HEK293 (cell line): ENCODE data around the gene USP30.

Experiments used
- CTCF ChIA-PET: fragments of 350-600 bp; formaldehyde crosslinking; extraction: SDS; loops from one replicate; lab custom pipeline; 2021; ENCODE audit warnings: antibody characterized with exemption; lab: Yijun Ruan, JAX
- POLR2A ChIA-PET: fragments of 300-600 bp; formaldehyde crosslinking; extraction: SDS; loops from one replicate; lab custom pipeline; 2020; ENCODE audit warnings: antibody characterized with exemption, inconsistent platforms; lab: Yijun Ruan, JAX
- H3K27ac ChIP-seq: fragments of 200-500 bp; sonication (Bioruptor generic); 2 replicates; pipeline ENCODE4 v1.5.1; 2014; ENCODE audit warnings: low read depth, low read length, control low read depth, inconsistent platforms; ENCODE audit errors: extremely low read depth
- H3K36me3 ChIP-seq, 2 experiments: fragments of 200-500 bp in 1 of 2; sonication (Bioruptor generic) in 1 of 2; 1 replicate in 1 of 2; 2 replicates in 1 of 2; pipeline ENCODE4 v1.5.1; 2014 to 2017; ENCODE audit warnings: inconsistent platforms in 2 of 2, low read length in 2 of 2; ENCODE audit not compliant: control insufficient read depth in 2 of 2, insufficient read depth in 1 of 2
- H3K4me1 ChIP-seq: fragments of 200-500 bp; sonication (Bioruptor generic); 2 replicates; pipeline ENCODE4 v1.5.1; 2014; ENCODE audit warnings: mild to moderate bottlenecking, low read length, inconsistent platforms; ENCODE audit not compliant: control insufficient read depth, insufficient read depth
- H3K4me3 ChIP-seq: 2 replicates; pipeline ENCODE4 v1.5.1; 2011; ENCODE audit warnings: low read depth, mild to moderate bottlenecking, control low read depth, low read length, moderate library complexity
- H3K9me3 ChIP-seq: fragments of 200-500 bp; sonication (Bioruptor generic); 2 replicates; pipeline ENCODE4 v1.5.1; 2014; ENCODE audit warnings: low read depth, low read length, inconsistent platforms; ENCODE audit not compliant: control insufficient read depth, insufficient read depth
- AEBP2 ChIP-seq: fragments of 450-650 bp; formaldehyde crosslinking; IDR thresholded peaks from 2 replicates; pipeline ENCODE4 v1.5.1; 2016; ENCODE audit warnings: missing biosample characterization, missing genetic modification characterization, borderline replicate concordance
- HOXA7 ChIP-seq: sonication (generic); formaldehyde crosslinking; IDR thresholded peaks from 2 replicates; pipeline ENCODE4 v1.8.1; 2022; ENCODE audit warnings: missing genetic modification reagents, borderline replicate concordance
- HOXD13 ChIP-seq: sonication (generic); formaldehyde crosslinking; IDR thresholded peaks from 2 replicates; pipeline ENCODE4 v1.8.0; 2022; ENCODE audit warnings: missing genetic modification reagents, borderline replicate concordance
- MYNN ChIP-seq: fragments of 450-650 bp; formaldehyde crosslinking; IDR thresholded peaks from 2 replicates; pipeline ENCODE4 v1.5.1; 2016; ENCODE audit warnings: missing biosample characterization, missing genetic modification characterization, borderline replicate concordance
- REPIN1 ChIP-seq: fragments of 450-650 bp; formaldehyde crosslinking; IDR thresholded peaks from 2 replicates; pipeline ENCODE4 v1.5.1; 2017; ENCODE audit warnings: missing biosample characterization, missing genetic modification characterization, low read depth
- ZBTB7A ChIP-seq: fragments of 450-650 bp; formaldehyde crosslinking; IDR thresholded peaks from 2 replicates; pipeline ENCODE4 v1.5.1; 2016; ENCODE audit warnings: low read depth, missing biosample characterization, missing genetic modification characterization
- ZEB2 ChIP-seq: fragments of 450-650 bp; formaldehyde crosslinking; IDR thresholded peaks from 2 replicates; pipeline ENCODE4 v1.5.1; 2016; ENCODE audit warnings: missing biosample characterization, missing genetic modification characterization
- ZNF138 ChIP-seq: fragments of 450-650 bp; formaldehyde crosslinking; IDR thresholded peaks from 2 replicates; pipeline ENCODE4 v1.5.1; 2016; ENCODE audit warnings: missing biosample characterization, missing genetic modification characterization, borderline replicate concordance
- ZNF23 ChIP-seq: fragments of 450-650 bp; formaldehyde crosslinking; IDR thresholded peaks from 2 replicates; pipeline ENCODE4 v1.5.1; 2016; ENCODE audit warnings: missing biosample characterization, missing genetic modification characterization, borderline replicate concordance
- ZNF248 ChIP-seq: fragments of 450-650 bp; formaldehyde crosslinking; IDR thresholded peaks from 2 replicates; pipeline ENCODE4 v1.5.1; 2017; ENCODE audit warnings: missing biosample characterization, missing genetic modification characterization
- ZNF394 ChIP-seq: fragments of 450-650 bp; formaldehyde crosslinking; IDR thresholded peaks from 2 replicates; pipeline ENCODE4 v1.5.1; 2016; ENCODE audit warnings: missing biosample characterization, missing genetic modification characterization, mild to moderate bottlenecking, moderate library complexity, borderline replicate concordance
- ZNF555 ChIP-seq: fragments of 450-650 bp; formaldehyde crosslinking; conservative IDR thresholded peaks from 2 replicates; pipeline ENCODE4 v1.5.1; 2017; ENCODE audit warnings: missing biosample characterization, mild to moderate bottlenecking, missing genetic modification characterization, inconsistent platforms
- ZNF600 ChIP-seq: fragments of 450-650 bp; formaldehyde crosslinking; IDR thresholded peaks from 2 replicates; pipeline ENCODE4 v1.5.1; 2016; ENCODE audit warnings: missing biosample characterization, missing genetic modification characterization
- ZNF654 ChIP-seq: fragments of 450-650 bp; formaldehyde crosslinking; IDR thresholded peaks from 2 replicates; pipeline ENCODE4 v1.5.1; 2016; ENCODE audit warnings: low read depth, missing biosample characterization, missing genetic modification characterization
- ZNF768 ChIP-seq: fragments of 450-650 bp; formaldehyde crosslinking; IDR thresholded peaks from 2 replicates; pipeline ENCODE4 v1.5.1; 2018; ENCODE audit warnings: missing biosample characterization, mild to moderate bottlenecking, missing genetic modification characterization
- ZNF792 ChIP-seq: fragments of 450-650 bp; formaldehyde crosslinking; IDR thresholded peaks from 2 replicates; pipeline ENCODE4 v1.5.1; 2016; ENCODE audit warnings: missing biosample characterization, missing genetic modification characterization
- TF ChIP-seq, protein P1 (sequence below): fragments of 450-650 bp; formaldehyde crosslinking; IDR thresholded peaks from 2 replicates; pipeline ENCODE4 v1.5.1; 2017; ENCODE audit warnings: missing biosample characterization, missing genetic modification characterization
- TF ChIP-seq, protein P2 (sequence below): fragments of 450-650 bp; IDR thresholded peaks from 2 replicates; pipeline ENCODE4 v1.5.1; 2018; ENCODE audit warnings: missing biosample characterization, mild to moderate bottlenecking, missing genetic modification characterization
- TF ChIP-seq, protein P3 (sequence below): sonication (generic); formaldehyde crosslinking; IDR thresholded peaks from 2 replicates; pipeline ENCODE4 v1.8.1; 2022; ENCODE audit warnings: mild to moderate bottlenecking, moderate library complexity, missing genetic modification reagents

The USP30 gene

GRCh38 chr12:109098183-109098604 is 45.8 kb downstream of the USP30 start (continued):
- no peak for TF ChIP-seq ZNF248 (tag by site-specific recombination)
- no peak for TF ChIP-seq ZNF23 (tag by site-specific recombination)
- TF ChIP-seq ZNF654 (tag by site-specific recombination) = no peak
- TF ChIP-seq, protein P1, sequence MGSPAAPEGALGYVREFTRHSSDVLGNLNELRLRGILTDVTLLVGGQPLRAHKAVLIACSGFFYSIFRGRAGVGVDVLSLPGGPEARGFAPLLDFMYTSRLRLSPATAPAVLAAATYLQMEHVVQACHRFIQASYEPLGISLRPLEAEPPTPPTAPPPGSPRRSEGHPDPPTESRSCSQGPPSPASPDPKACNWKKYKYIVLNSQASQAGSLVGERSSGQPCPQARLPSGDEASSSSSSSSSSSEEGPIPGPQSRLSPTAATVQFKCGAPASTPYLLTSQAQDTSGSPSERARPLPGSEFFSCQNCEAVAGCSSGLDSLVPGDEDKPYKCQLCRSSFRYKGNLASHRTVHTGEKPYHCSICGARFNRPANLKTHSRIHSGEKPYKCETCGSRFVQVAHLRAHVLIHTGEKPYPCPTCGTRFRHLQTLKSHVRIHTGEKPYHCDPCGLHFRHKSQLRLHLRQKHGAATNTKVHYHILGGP (tag by site-specific recombination) = no peak
- TF ChIP-seq MYNN = no peak
- no peak for TF ChIP-seq HOXA7 (CRISPR knock-in tag)
- TF ChIP-seq ZNF792 (tag by site-specific recombination) = no peak
- no peak for TF ChIP-seq ZBTB7A
- TF ChIP-seq ZEB2 (tag by site-specific recombination) = no peak
- TF ChIP-seq ZNF138 (tag by site-specific recombination) = no peak
- TF ChIP-seq ZNF768 = no peak
- TF ChIP-seq AEBP2 (tag by site-specific recombination) = no peak
- TF ChIP-seq, protein P2, sequence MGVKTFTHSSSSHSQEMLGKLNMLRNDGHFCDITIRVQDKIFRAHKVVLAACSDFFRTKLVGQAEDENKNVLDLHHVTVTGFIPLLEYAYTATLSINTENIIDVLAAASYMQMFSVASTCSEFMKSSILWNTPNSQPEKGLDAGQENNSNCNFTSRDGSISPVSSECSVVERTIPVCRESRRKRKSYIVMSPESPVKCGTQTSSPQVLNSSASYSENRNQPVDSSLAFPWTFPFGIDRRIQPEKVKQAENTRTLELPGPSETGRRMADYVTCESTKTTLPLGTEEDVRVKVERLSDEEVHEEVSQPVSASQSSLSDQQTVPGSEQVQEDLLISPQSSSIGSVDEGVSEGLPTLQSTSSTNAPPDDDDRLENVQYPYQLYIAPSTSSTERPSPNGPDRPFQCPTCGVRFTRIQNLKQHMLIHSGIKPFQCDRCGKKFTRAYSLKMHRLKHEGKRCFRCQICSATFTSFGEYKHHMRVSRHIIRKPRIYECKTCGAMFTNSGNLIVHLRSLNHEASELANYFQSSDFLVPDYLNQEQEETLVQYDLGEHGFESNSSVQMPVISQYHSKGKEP = no peak
- TF ChIP-seq, protein P3, sequence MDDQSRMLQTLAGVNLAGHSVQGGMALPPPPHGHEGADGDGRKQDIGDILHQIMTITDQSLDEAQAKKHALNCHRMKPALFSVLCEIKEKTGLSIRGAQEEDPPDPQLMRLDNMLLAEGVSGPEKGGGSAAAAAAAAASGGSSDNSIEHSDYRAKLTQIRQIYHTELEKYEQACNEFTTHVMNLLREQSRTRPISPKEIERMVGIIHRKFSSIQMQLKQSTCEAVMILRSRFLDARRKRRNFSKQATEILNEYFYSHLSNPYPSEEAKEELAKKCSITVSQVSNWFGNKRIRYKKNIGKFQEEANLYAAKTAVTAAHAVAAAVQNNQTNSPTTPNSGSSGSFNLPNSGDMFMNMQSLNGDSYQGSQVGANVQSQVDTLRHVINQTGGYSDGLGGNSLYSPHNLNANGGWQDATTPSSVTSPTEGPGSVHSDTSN (CRISPR knock-in tag) = 0 out of 2 replicates have a peak, but pooled peaks have one; percentile 4
- TF ChIP-seq, all 188 proteins: peak for 21

- Histone ChIP-seq H3K36me3 (peaks cover 42 to 51% of the 10 kb centered on the region in 2 experiments), H3K4me3 (peak overlapping the region; percentile 78), H3K4me1 (peaks cover 3% of the 10 kb centered on the region; the same call in 1 of the 2 replicates), H3K27ac (peak overlapping the region; percentile 74; the same call in 1 of the 2 replicates), H3K9me3 (no peaks in the 10 kb centered on the region)
- CTCF ChIA-PET = interaction anchor here (0.5 to 1.8 kb wide), 6 partner anchors 9 to 296 kb away, joined by 3 to 8 read pairs (median 5); no protein-coding TSS in a partner anchor
- POLR2A ChIA-PET = interaction anchor here (1.0 to 2.3 kb wide), 3 partner anchors 11 to 56 kb away, joined by 3 to 9 read pairs (median 5); no protein-coding TSS in a partner anchor
- TF ChIP-seq ZNF394 (tag by site-specific recombination) = no peak
- TF ChIP-seq HOXD13 (CRISPR knock-in tag) = no peak
- no peak for TF ChIP-seq REPIN1
- 0 out of 2 replicates have a peak, but pooled peaks have one; percentile 3 for TF ChIP-seq ZNF600 (tag by site-specific recombination)
- no peak for TF ChIP-seq ZNF23 (tag by site-specific recombination)
- no peak for TF ChIP-seq ZNF792 (tag by site-specific recombination)
- no peak for TF ChIP-seq ZNF555 (tag by site-specific recombination)
Measured at GRCh38 chr12:109098651-109099050, 46.3 kb downstream of the USP30 start.
